Fibroblast of peridontal ligament (primary cell): ENCODE data around the gene HES2.
"Not testable (repeated sequence)": the region's sequence is repeated elsewhere in the genome, so short reads cannot be mapped to it uniquely, and the experiment has no call there.

ENCODE experiments used
- DNase-seq: peaks from one replicate; pipeline ENCODE4 v3.0.0-alpha.2; 2010; ENCODE audit errors: extremely low read depth

Gene HES2

GRCh38 chr1:6437012-6437700 is 17.4 kb upstream of the HES2 start:
- DNase-seq = not testable (repeated sequence)

- DNase-seq = not testable (repeated sequence)
Measured at GRCh38 chr1:6436277-6436676, 16.6 kb upstream of the HES2 start.

- no peak for DNase-seq
Measured at GRCh38 chr1:6435547-6435946, 15.8 kb upstream of the HES2 start.

- DNase-seq = no peak
Measured at GRCh38 chr1:6435129-6435528, 15.4 kb upstream of the HES2 start.

GRCh38 chr1:6434186-6434585 is 14.5 kb upstream of the HES2 start:
- no peak for DNase-seq

- DNase-seq = not testable (repeated sequence)
Measured at GRCh38 chr1:6431645-6432579, 12.2 kb upstream of the HES2 start.

GRCh38 chr1:6429660-6430411 is 10.1 kb upstream of the HES2 start:
- not testable (repeated sequence) for DNase-seq

GRCh38 chr1:6428453-6428852 is 8.7 kb upstream of the HES2 start:
- not testable (repeated sequence) for DNase-seq

GRCh38 chr1:6427441-6428390 is 8.0 kb upstream of the HES2 start:
- no peak for DNase-seq

- no peak for DNase-seq
Measured at GRCh38 chr1:6426972-6427350, 7.2 kb upstream of the HES2 start.

GRCh38 chr1:6426277-6426971 is 6.7 kb upstream of the HES2 start:
- no peak for DNase-seq

GRCh38 chr1:6425658-6426057 is 5.9 kb upstream of the HES2 start:
- no peak for DNase-seq

GRCh38 chr1:6424619-6425593 is 5.2 kb upstream of the HES2 start, which contains the start of gene ESPN:
TSS of gene ESPN (plus strand) at chr1:6424776. CDS start at chr1:6424956, 180 bp downstream.
- DNase-seq = no peak

- no peak for DNase-seq
Measured at GRCh38 chr1:6424000-6424565, 4.4 kb upstream of the HES2 start.

GRCh38 chr1:6423321-6423999 is 3.7 kb upstream of the HES2 start:
- DNase-seq = no peak

GRCh38 chr1:6421266-6421665 is 1.5 kb upstream of the HES2 start:
- DNase-seq = no peak

GRCh38 chr1:6420454-6421042 is 829 bp upstream of the HES2 start:
- no peak for DNase-seq

- DNase-seq = no peak
Measured at GRCh38 chr1:6419397-6419803, 319 bp downstream of the HES2 start.
